Panc1 (cell line): Measurements from ENCODE around the gene UCP2.

Source experiments
- CTCF ChIP-seq: fragments of 450-650 bp; IDR thresholded peaks from 2 replicates; pipeline ENCODE4 v1.5.1; 2017; ENCODE audit warnings: mild to moderate bottlenecking
- POLR2AphosphoS5 ChIP-seq: IDR thresholded peaks from 2 replicates; pipeline ENCODE4 v1.6.1; 2012; ENCODE audit warnings: mild to moderate bottlenecking, low read depth, low read length, moderate library complexity
- REST ChIP-seq, 2 experiments: IDR thresholded peaks; 2 replicates each; pipeline ENCODE4 v1.6.1; 2011 to 2012; ENCODE audit warnings: low read depth in 2 of 2, control low read depth in 1 of 2, low read length in 1 of 2, mild to moderate bottlenecking in 1 of 2, moderate library complexity in 1 of 2; ENCODE audit not compliant: insufficient read depth in 1 of 2
- TCF7L2 ChIP-seq: IDR thresholded peaks from 2 replicates; pipeline ENCODE4 v1.6.1; 2011; ENCODE audit warnings: mild to moderate bottlenecking, low read depth, low read length, inconsistent platforms

- no peak for TF ChIP-seq REST (IDR thresholded peaks at IDR 0.05; ENCODE audit: insufficient read depth in 1 of 2, low read depth in 2 of 2, low read length in 1 of 2)
- TF ChIP-seq CTCF, result no peak
- no peak for TF ChIP-seq TCF7L2
- no peak for TF ChIP-seq POLR2AphosphoS5
These were observed 19.2 kb upstream of the UCP2 start for GRCh38 chr11:74001822-74002286.
